Epidermal melanocyte (primary cell): Measurements from ENCODE around the gene TEDC1.

Source experiments
- DNase-seq: peaks from one replicate; pipeline ENCODE4 v3.0.0; 2011; ENCODE audit warnings: low spot score; ENCODE audit not compliant: insufficient read length

The TEDC1 gene

GRCh38 chr14:105490572-105491365, at the start of gene TEDC1:
TSS of gene TEDC1 (plus strand) at chr14:105491246. CDS start at chr14:105491376, 130 bp downstream.
- peak; percentile 99 for DNase-seq

DNA sequence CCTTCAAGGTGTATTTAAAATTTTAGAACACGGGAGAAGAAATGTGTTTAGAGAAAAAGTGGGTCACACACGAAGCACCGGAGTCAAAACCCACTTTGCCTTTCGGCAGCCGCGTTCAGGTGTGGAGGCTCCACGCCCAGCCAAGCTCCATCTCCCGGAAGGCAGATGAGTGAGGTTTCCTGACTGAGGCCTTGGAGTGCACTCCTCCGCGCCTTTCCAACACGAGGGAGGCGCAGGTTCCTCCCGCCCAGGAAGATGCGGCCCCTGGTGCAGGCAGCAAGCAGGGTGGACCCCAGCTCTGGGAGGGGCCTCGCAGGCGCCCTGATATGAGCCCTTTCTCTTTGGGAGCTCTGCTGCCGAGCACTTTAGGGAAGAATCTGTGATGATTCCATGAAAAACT, 48.9 kb upstream of the TEDC1 start:
- no peak for DNase-seq

DNA sequence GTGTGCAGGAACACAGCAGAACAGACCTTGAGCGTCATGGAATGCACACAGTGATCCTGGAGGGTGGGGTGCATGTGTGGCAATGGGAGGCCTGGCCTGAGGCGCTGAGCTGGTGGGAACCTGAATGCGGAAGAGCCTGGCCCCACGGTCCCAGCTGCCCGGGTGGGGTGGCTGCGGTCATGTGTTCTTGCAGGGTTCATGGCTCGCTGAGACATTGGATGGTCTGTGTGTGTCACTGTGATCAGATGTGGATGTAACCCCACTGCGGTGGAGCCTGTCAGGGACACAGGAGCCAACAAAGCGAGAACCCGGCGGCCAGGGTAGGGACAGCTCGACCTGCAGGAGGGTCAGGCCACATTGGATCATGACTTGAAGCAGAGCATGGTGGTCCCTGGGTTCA, 48.2 kb upstream of the TEDC1 start:
- DNase-seq = no peak

- DNase-seq = no peak
These were observed 46.2 kb upstream of the TEDC1 start for GRCh38 chr14:105444859-105445258.

DNA sequence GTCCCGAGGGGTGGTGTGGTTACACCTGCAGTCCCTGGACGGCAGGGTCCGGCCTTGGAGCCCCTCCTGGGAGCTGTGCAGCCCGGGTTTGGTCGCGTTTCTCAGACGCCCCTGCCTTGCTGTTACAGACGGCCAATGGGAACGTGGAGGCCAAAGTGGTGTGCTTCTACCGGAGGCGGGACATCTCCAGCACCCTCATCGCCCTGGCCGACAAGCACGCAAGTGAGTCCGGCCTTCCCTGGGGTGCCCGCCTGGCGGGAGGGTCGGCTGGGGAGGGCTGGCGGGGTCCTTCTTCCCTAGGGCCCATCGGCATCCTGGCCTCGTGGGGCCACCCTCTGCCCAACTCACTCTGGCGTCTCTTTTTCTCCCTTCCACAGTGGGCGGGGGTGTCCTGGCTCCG, 45.8 kb upstream of the TEDC1 start:
- DNase-seq = no peak

- DNase-seq = no peak
These were observed 44.9 kb upstream of the TEDC1 start for GRCh38 chr14:105445901-105446845.

DNA sequence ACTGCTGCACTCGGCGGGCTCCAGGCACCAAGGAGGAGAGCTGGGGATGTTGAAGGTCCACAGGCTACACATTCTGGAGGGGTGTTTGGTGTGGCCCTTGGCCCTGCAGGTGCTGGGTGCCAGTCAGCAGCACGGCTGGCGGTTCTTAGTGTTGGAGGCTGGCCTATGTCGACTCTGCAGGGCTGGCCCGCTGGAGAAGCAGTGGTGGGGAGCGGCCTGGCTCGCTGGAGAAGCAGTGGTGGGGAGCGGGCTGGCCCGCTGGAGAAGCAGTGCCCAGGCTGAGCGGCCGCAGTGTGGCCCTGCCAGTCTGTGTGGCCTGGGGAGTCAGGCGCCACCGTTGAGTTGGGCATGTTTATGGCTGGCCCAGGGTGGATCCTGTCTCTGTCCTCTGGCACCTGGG, 44.1 kb upstream of the TEDC1 start:
- DNase-seq = no peak

GRCh38 chr14:105447651-105448640, 43.1 kb upstream of the TEDC1 start:
- DNase-seq = no peak

DNA sequence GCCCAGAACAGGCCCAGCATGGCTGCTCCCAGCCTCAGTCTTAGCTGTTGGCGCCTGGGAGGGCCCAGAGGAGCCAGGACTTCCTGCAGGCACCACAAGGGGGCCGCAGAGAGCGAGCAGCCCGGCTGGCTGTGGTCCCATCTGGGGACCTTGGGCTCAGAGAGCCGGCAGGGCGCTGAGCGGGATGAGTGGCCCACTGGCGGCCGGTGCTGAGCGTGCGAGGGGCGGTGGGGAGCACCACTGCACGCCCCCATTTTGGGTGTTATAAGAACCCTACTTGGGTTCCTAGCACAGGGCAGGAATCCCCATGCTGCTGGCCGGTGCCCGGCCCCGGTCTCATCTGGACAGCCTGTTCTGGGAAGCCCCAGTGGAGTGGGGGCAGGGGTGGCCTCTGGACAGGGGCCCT, 42.3 kb upstream of the TEDC1 start:
- peak; percentile 86 for DNase-seq

GRCh38 chr14:105449276-105450122, 41.5 kb upstream of the TEDC1 start:
- no peak for DNase-seq

DNA sequence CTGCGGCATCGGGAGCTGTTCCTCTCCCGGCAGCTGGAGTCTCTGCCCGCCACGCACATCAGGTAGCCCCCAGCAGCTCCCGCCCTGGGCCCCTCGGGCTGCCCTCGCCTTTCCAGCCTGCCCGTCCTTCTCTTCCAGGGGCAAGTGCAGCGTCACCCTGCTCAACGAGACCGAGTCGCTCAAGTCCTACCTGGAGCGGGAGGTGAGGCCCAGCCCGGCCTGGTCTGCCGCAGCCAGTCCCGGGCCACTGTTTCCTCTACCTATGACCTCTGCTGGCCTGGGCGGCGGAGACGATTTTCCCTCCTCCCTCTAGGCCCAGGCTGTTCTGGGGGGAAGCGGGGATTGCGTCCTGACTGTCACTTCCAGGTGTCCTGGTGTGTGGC, 40.9 kb upstream of the TEDC1 start:
- no peak for DNase-seq

DNA sequence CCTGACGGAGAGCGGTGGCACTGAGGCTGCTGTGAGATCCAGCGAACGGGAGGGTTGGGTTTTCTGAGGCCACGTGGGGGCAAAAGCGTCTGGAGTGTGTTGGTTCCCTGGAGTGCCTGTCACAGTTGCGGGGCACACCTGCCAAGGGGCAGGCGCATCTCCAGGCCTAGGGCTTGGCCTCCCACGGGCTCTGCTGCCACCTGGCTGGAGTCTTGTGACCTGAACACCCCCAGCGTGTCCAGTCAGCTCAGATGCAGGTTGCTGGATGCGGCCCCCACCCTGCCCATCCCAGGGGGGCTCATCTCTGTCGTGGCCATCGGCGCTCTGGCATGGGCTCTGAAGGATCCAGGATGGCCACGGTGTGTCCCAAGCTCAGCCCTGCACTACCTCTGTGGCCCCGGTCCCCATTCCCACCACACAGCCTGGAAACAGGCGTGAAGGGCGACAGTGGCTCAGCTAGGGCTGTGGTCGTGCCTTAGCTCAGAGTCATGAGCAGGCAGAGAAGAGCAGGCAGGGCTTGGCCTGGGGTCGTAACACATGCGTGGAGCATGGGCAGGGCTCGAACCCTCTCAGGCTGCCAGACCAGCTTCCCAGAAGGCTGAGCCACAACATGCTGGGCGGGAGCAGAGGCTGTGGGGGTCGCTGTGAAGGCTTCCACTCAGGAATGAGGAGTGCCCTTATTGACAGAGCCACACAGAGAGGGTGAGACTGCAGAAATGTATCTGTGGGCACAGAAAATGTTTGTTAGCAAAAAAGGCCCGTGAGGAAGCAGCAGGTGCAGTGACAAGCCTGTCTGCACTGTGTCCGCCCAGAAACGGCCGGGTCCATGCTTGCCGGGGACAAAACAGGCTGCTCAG, 40.0 kb upstream of the TEDC1 start:
- DNase-seq = no peak

- no peak for DNase-seq
These were observed 38.1 kb upstream of the TEDC1 start for GRCh38 chr14:105452963-105453362.

- no peak for DNase-seq
These were observed 37.2 kb upstream of the TEDC1 start for GRCh38 chr14:105453847-105454246.

GRCh38 chr14:105455086-105455640, 35.9 kb upstream of the TEDC1 start:
- no peak for DNase-seq

DNA sequence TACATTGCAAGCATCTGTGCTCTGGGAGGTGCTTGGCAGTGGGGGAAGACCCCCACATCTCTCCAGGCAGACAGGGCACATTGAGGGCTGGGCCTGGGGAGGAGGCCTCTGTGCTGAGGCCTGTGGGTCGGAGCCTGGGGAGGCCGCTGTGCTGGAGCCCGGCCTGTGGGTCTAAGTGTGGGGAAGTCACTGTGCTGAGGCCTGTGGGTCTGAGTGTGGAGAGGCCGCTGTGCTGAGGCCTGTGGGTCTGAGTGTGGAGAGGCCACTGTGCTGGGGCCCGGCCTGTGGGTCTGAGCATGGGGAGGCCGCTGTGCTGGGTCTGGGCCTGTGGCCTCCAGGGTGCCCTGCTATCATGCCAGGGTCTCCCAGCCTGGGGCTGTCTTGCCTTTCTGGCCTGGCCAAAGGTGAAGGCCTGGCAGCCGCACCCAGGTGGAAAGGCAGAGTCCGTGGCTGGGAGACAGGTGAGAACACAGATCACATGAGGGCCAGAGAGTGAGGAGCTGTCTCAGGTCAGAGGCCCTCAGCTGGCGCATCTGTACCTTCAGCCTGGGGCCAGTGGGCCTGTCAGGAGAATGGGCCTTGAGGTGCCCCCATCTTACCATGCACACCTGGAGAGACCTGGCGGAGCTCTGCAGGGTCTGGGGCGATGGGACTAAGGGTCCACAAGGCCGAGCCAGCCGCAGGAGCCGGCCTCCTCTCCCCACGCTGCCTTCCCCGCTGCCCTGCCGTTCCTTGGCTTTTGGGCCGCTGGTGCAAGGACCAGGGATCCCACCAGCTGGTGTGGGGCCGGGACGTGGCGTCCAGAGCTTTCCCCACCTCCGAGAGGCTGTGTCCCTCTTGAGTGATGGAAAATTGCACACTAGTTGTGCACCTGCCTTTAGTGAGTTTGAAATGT, 35.0 kb upstream of the TEDC1 start:
- no peak for DNase-seq

GRCh38 chr14:105456736-105457617, 34.1 kb upstream of the TEDC1 start:
- DNase-seq = no peak
